HEK293T (cell line): Measurements from ENCODE around the gene INPP4B.
"Not testable (repeated sequence)": the region's sequence is repeated elsewhere in the genome, so short reads cannot be mapped to it uniquely, and the experiment has no call there.

Source experiments
- CTCF ChIA-PET: fragments of 350-600 bp; formaldehyde crosslinking; extraction: SDS; loops from one replicate; lab custom pipeline; 2021; ENCODE audit warnings: antibody characterized with exemption, inconsistent platforms; lab: Yijun Ruan, JAX
- POLR2A ChIA-PET: fragments of 350-600 bp; formaldehyde crosslinking; extraction: SDS; loops from one replicate; lab custom pipeline; 2020; ENCODE audit warnings: antibody characterized with exemption, inconsistent platforms; lab: Yijun Ruan, JAX
- DNase-seq: peaks from one replicate; pipeline ENCODE4 v3.0.0; 2012; ENCODE audit warnings: mixed read lengths; ENCODE audit errors: extremely low spot score
- ARNT ChIP-seq: fragments of 450-650 bp; IDR thresholded peaks from 2 replicates; pipeline ENCODE4 v1.6.1; 2017; ENCODE audit warnings: mild to moderate bottlenecking
- BHLHE40 ChIP-seq: fragments of 450-650 bp; IDR thresholded peaks from 2 replicates; pipeline ENCODE4 v1.6.1; 2016; ENCODE audit warnings: mild to moderate bottlenecking, moderate library complexity, borderline replicate concordance
- CTBP1 ChIP-seq: fragments of 450-650 bp; IDR thresholded peaks from 2 replicates; pipeline ENCODE4 v1.6.1; 2016; ENCODE audit warnings: borderline replicate concordance
- ELF4 ChIP-seq: fragments of 450-650 bp; IDR thresholded peaks from 2 replicates; pipeline ENCODE4 v1.6.1; 2017; ENCODE audit warnings: antibody characterized with exemption
- FOXA1 ChIP-seq: fragments of 450-650 bp; IDR thresholded peaks from 2 replicates; pipeline ENCODE4 v1.6.1; 2016; ENCODE audit warnings: mild to moderate bottlenecking
- FOXK2 ChIP-seq: fragments of 450-650 bp; IDR thresholded peaks from 2 replicates; pipeline ENCODE4 v1.6.1; 2016; ENCODE audit warnings: mild to moderate bottlenecking
- FOXM1 ChIP-seq: fragments of 450-650 bp; IDR thresholded peaks from 2 replicates; pipeline ENCODE4 v1.6.1; 2017; ENCODE audit warnings: mild to moderate bottlenecking, borderline replicate concordance
- HDGF ChIP-seq: fragments of 450-650 bp; IDR thresholded peaks from 2 replicates; pipeline ENCODE4 v1.6.1; 2017; ENCODE audit warnings: antibody characterized with exemption, borderline replicate concordance
- L3MBTL2 ChIP-seq: fragments of 450-650 bp; conservative IDR thresholded peaks from 2 replicates; pipeline ENCODE4 v1.6.1; 2016; ENCODE audit warnings: mild to moderate bottlenecking
- LEF1 ChIP-seq: fragments of 450-650 bp; IDR thresholded peaks from 2 replicates; pipeline ENCODE4 v1.6.1; 2017; ENCODE audit warnings: mild to moderate bottlenecking, borderline replicate concordance
- NFRKB ChIP-seq: fragments of 450-650 bp; IDR thresholded peaks from 2 replicates; pipeline ENCODE4 v1.6.1; 2016; ENCODE audit warnings: mild to moderate bottlenecking, moderate library complexity
- SP1 ChIP-seq: fragments of 450-650 bp; IDR thresholded peaks from 2 replicates; pipeline ENCODE4 v1.6.1; 2017
- SUZ12 ChIP-seq: fragments of 450-650 bp; IDR thresholded peaks from 2 replicates; pipeline ENCODE4 v1.6.1; 2016; ENCODE audit warnings: mild to moderate bottlenecking
- TARDBP ChIP-seq: fragments of 450-650 bp; IDR thresholded peaks from 2 replicates; pipeline ENCODE4 v1.6.1; 2016
- ZNF384 ChIP-seq: fragments of 450-650 bp; IDR thresholded peaks from 2 replicates; pipeline ENCODE4 v1.6.1; 2016
- TF ChIP-seq, protein P1 (sequence below): fragments of 450-650 bp; IDR thresholded peaks from 2 replicates; pipeline ENCODE4 v1.6.1; 2016

The INPP4B gene

DNA sequence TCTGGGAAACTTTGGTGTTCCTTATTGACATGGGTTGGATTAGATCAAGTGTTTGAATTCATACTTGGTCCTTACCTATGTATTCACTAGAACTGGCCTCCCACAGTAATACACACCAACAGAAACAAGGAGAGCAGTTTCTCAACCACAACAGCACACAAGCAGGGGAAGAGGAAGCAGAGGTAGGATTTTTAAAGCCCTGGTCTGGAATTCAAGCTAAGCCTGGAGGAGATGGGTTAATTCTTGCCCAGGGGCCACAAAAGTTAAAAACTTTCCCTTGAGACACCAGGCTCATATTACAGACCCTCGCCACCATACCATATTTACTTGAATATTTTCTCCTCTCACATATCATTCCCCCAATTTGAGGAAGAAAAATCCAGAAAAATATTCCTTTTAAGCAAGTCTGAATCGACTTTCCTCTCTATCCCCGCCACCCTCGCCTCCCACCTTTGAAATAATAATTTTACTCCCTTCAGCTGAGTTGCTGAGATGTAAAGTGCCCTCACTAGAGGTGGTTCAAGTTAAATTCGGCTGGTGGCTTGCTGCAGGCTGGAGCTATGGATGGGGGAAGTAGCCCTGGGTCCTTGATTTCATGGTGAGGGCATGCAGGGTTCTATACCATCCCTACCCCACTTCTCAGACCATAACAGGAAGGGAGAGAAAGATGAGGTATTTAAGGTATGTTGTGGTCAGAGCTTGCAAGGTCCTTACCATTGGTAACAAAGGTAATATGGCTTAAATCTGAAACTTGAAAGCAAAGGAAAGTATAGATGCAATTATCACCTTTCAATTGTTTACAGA lies 440.2 kb downstream of the INPP4B start:
- TF ChIP-seq L3MBTL2 (0 out of 2 replicates have a peak, but pooled peaks have one; percentile 10), FOXA1 (no peak)
- POLR2A ChIA-PET, result interaction anchor here (0.5 to 2.2 kb wide), 8 partner anchors 10 to 57 kb away, joined by 3 to 10 read pairs (median 3); no protein-coding TSS in a partner anchor
- CTCF ChIA-PET, result no interaction called here
- DNase-seq, result peak; percentile 40

DNA sequence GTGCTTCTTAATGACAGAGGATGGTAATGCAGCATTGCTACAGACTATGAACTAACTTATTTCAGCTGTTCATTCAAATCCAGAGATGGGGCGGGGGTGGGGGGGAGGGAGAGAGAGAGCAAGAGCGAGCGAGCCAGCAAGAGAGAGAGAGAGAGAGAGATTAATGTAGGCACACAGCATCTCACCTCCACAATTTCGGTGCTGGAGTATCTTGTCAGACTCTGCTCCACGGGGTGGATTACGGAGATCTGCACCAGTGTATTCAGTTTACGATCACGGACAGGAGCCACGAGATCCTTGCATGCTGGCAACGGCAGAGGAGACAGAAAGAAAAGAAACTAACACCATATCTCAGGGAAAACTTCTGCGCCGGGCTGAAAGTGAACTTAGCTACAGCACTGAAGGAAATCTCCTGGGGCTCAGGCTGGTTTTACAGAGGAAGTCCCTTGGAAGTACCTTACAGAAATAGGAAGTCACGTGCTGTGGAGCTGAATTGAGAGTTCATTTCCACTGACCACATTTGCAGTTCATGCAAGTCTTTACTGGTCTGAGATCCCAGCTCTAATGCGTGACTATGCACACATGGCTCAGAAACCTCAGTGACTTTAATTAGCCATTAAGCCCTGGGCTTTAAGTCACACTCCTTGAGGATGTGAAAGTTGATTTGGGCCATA lies 440.9 kb downstream of the INPP4B start:
- TF ChIP-seq ARNT, result no peak
- peak; percentile 57 for TF ChIP-seq L3MBTL2
- TF ChIP-seq FOXK2, result no peak
- TF ChIP-seq, protein P1, sequence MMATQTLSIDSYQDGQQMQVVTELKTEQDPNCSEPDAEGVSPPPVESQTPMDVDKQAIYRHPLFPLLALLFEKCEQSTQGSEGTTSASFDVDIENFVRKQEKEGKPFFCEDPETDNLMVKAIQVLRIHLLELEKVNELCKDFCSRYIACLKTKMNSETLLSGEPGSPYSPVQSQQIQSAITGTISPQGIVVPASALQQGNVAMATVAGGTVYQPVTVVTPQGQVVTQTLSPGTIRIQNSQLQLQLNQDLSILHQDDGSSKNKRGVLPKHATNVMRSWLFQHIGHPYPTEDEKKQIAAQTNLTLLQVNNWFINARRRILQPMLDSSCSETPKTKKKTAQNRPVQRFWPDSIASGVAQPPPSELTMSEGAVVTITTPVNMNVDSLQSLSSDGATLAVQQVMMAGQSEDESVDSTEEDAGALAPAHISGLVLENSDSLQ, result no peak
- CTCF ChIA-PET, result no interaction called here
- POLR2A ChIA-PET, result interaction anchor here (0.5 to 2.2 kb wide), 8 partner anchors 9 to 56 kb away, joined by 3 to 10 read pairs (median 3); no protein-coding TSS in a partner anchor
- DNase-seq, result peak; percentile 38

DNA sequence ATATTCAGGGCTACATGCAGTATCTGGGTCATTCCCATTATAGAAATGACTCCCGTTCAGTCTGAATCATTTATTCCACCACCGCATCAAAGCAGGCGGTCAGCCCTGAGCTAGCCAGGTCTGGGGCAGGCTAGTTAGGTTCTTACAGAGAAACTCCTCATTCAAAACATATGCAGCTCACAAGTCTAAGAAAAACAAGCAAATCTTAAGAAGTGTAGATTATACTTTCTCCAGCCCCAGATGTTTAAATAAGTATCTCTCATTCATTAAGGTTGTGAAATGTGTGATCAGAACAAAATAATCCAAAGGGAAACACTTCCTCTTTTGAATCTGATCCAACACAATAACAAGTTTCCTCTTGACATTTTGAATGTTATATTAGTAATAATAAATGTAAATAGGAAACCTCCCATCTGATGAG lies 441.9 kb downstream of the INPP4B start:
- CTCF ChIA-PET, result interaction anchor here (0.6 kb wide), 1 partner anchor 18 kb away, joined by 3 read pairs; no protein-coding TSS in a partner anchor
- POLR2A ChIA-PET, result interaction anchor here (2.1 kb wide), 1 partner anchor 26 kb away, joined by 10 read pairs; no protein-coding TSS in a partner anchor
- no peak for DNase-seq
- TF ChIP-seq ARNT (no peak), SUZ12 (no peak), L3MBTL2 (no peak), FOXA1 (no peak), BHLHE40 (no peak), FOXM1 (no peak), CTBP1 (no peak), ELF4 (no peak), NFRKB (no peak), ZNF384 (no peak), SP1 (no peak)
- TF ChIP-seq, protein P1, result no peak

DNA sequence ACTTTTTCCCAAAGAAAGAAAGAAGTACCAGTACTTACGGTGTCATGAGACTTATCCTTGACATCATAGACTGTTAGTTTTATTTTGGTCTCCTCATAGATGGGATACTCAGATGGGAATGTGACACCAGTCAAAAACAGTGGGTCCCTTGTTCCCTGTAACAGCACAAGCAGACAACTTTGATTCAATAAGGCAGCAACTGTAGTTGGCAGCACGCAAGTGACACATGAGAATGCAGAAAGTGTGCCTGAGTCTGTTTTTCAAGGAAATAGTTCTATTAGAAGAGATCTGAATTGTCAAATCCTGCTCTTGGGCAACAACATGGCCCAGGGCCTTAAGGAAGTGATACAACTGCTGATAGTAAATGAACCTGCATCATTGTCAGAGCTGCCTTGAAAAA lies 443.2 kb downstream of the INPP4B start:
- TF ChIP-seq SP1 (no peak), ARNT (no peak), HDGF (no peak), FOXA1 (no peak), ZNF384 (no peak), ELF4 (no peak), FOXK2 (no peak), SUZ12 (no peak), LEF1 (no peak)
- TF ChIP-seq, protein P1, result no peak
- DNase-seq, result no peak
- CTCF ChIA-PET, result no interaction called here
- POLR2A ChIA-PET, result no interaction called here

DNA sequence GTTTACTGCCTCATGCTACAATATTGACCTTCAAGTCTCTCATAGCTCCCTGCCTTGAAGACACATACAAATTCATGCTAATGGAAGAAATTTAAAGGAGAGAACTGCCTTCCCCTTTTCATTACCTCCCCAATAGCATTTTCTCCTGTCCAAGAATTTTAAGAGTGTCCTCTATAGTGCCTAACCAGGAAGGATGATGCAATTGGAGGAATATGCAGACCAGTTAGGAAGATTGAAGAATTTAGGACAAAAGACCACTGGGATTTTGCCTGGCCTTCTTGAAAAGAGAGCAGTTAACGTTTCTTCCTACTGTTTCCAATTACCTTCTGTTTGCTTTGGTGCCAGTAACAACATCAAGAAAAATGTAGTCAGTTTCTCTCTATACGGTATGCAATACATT lies 443.9 kb downstream of the INPP4B start:
- DNase-seq, result no peak
- no peak for TF ChIP-seq FOXA1
- no peak for TF ChIP-seq HDGF
- no peak for TF ChIP-seq ELF4
- no peak for TF ChIP-seq FOXM1
- TF ChIP-seq ZNF384, result no peak
- TF ChIP-seq ARNT, result no peak
- TF ChIP-seq BHLHE40, result no peak
- no peak for TF ChIP-seq SP1
- no peak for TF ChIP-seq CTBP1
- no peak for TF ChIP-seq LEF1
- no peak for TF ChIP-seq L3MBTL2
- TF ChIP-seq, protein P1, result no peak
- TF ChIP-seq TARDBP, result no peak
- no peak for TF ChIP-seq NFRKB
- TF ChIP-seq SUZ12, result no peak
- no peak for TF ChIP-seq FOXK2
- CTCF ChIA-PET, result no interaction called here
- POLR2A ChIA-PET, result no interaction called here

DNA sequence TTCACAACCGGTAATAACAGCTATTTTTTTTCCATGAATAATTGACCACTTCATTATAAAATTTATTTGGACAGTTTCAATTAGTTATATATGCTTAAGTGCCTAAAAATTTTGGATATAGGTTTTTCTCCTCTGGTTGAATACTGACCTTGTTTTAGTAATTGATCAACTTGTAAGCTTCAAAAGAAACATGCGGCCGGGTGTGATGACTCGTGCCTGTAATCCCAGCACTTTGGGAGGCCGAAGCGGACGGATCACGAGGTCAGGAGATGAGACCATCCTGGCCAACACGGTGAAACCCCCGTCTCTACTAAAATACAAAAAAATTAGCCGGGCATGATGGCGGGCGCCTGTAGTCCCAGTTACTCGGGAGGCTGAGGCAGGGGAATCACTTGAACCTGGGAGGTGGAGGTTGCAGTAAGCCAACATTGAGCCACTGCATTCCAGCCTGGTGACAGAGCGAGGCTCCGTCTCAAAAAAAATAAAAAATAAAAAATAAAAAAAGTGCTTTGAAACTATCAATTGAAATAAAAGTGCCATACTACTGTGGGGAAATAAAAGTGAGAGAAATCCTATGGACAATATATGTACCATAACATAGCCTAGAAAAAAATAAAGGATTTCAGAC lies 448.6 kb downstream of the INPP4B start:
- POLR2A ChIA-PET, DNase-seq, CTCF ChIA-PET: not testable (repeated sequence)
